ENCODE data around the gene PIM1. TPM values are rescaled to one million over a fixed set of nuclear protein-coding genes. Genes with fewer than 3 reads are reported as not detected.

PIM1 gene
- total and polyA plus RNA-seq, 9 of the 15 experiments (the other 6 are each of a cell fraction or from before 2014, with no cell fraction given): 19.0 to 789 (median 212) TPM

DNA sequence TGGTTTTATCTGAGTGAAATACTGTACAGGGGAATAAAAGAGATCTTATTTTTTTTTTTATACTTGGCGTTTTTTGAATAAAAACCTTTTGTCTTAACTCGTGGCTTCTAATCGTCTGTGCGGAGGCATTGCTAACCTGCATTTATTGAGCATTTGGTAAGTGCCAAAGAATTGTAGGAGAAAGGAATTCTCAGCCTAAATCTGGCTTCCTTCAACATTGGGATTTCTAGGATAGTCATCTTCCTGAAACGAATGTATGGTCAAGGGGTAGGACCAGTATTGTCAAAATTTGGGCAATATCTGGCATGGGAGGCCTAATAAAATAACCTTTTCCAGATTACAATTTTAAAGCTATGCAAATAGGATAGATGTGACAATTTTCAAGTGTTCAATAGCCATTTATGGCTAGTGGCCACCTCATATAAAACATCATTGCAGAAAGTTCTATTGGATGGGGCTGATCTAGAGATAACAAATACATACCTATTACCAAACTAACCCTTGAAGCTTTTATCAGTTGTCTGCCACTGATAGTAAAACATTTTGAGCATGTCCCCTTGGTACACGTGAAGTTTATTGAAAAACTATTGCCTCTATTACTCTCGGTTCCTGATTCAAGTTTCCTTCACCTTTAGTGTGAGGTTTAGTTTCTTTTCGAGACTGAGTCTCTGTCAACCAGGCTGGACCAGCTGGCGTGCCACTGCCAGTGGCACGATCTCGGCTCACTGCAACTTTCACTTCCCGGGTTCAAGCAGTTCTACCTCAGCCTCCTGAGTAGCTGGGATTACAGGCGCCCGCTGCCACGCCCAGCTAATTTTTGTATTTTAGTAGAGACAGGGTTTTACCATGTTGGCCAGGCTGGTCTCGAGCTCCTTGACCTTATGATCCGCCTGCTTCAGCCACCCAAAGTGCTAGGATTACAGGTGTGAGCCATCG is 5.6 kb downstream of the PIM1 start (continued):
- TF ChIP-seq GABPA (tag; conservative IDR thresholded peaks at IDR 0.05; ENCODE audit: low read depth) (no peak), ATF7 (IDR thresholded peaks at IDR 0.05) (0 out of 2 replicates have a peak, but pooled peaks have one; percentile 40), NFIC (IDR thresholded peaks at IDR 0.05) (0 out of 2 replicates have a peak, but pooled peaks have one; percentile 20), LEF1 (IDR thresholded peaks at IDR 0.05) (no peak), PCBP1 (IDR thresholded peaks at IDR 0.05; ENCODE audit: low read depth, low read length, poor library complexity, severe bottlenecking) (no peak), SUPT5H (IDR thresholded peaks at IDR 0.05) (peak; percentile 94), COPS2 (conservative IDR thresholded peaks at IDR 0.05) (no peak), MXI1 (IDR thresholded peaks at IDR 0.05; ENCODE audit: low read depth, low read length) (peak; percentile 53; the same call in 1 of the 2 replicates), ELF4 (CRISPR knock-in tag; IDR thresholded peaks at IDR 0.05) (peak; percentile 98), CREB1 (IDR thresholded peaks at IDR 0.05) (no peak), CREB1 (CRISPR knock-in tag; IDR thresholded peaks at IDR 0.05) (no peak)
- TF ChIP-seq, protein P1, sequence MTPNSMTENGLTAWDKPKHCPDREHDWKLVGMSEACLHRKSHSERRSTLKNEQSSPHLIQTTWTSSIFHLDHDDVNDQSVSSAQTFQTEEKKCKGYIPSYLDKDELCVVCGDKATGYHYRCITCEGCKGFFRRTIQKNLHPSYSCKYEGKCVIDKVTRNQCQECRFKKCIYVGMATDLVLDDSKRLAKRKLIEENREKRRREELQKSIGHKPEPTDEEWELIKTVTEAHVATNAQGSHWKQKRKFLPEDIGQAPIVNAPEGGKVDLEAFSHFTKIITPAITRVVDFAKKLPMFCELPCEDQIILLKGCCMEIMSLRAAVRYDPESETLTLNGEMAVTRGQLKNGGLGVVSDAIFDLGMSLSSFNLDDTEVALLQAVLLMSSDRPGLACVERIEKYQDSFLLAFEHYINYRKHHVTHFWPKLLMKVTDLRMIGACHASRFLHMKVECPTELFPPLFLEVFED (CRISPR knock-in tag; conservative IDR thresholded peaks at IDR 0.05): peak; percentile 67; the same call in 1 of the 2 replicates
- TF ChIP-seq, protein P2, sequence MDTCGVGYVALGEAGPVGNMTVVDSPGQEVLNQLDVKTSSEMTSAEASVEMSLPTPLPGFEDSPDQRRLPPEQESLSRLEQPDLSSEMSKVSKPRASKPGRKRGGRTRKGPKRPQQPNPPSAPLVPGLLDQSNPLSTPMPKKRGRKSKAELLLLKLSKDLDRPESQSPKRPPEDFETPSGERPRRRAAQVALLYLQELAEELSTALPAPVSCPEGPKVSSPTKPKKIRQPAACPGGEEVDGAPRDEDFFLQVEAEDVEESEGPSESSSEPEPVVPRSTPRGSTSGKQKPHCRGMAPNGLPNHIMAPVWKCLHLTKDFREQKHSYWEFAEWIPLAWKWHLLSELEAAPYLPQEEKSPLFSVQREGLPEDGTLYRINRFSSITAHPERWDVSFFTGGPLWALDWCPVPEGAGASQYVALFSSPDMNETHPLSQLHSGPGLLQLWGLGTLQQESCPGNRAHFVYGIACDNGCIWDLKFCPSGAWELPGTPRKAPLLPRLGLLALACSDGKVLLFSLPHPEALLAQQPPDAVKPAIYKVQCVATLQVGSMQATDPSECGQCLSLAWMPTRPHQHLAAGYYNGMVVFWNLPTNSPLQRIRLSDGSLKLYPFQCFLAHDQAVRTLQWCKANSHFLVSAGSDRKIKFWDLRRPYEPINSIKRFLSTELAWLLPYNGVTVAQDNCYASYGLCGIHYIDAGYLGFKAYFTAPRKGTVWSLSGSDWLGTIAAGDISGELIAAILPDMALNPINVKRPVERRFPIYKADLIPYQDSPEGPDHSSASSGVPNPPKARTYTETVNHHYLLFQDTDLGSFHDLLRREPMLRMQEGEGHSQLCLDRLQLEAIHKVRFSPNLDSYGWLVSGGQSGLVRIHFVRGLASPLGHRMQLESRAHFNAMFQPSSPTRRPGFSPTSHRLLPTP (IDR thresholded peaks at IDR 0.05; ENCODE audit: borderline replicate concordance, extremely low read depth, insufficient read length): no peak
- TF ChIP-seq, protein P3, sequence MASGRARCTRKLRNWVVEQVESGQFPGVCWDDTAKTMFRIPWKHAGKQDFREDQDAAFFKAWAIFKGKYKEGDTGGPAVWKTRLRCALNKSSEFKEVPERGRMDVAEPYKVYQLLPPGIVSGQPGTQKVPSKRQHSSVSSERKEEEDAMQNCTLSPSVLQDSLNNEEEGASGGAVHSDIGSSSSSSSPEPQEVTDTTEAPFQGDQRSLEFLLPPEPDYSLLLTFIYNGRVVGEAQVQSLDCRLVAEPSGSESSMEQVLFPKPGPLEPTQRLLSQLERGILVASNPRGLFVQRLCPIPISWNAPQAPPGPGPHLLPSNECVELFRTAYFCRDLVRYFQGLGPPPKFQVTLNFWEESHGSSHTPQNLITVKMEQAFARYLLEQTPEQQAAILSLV (tag; IDR thresholded peaks at IDR 0.05): no peak
- TF ChIP-seq, protein P4, sequence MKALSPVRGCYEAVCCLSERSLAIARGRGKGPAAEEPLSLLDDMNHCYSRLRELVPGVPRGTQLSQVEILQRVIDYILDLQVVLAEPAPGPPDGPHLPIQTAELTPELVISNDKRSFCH (CRISPR knock-in tag; IDR thresholded peaks at IDR 0.05): no peak
- TF ChIP-seq, protein P4 (tag; IDR thresholded peaks at IDR 0.05): peak; percentile 29; the same call in 1 of the 2 replicates
- TF ChIP-seq, protein P5, sequence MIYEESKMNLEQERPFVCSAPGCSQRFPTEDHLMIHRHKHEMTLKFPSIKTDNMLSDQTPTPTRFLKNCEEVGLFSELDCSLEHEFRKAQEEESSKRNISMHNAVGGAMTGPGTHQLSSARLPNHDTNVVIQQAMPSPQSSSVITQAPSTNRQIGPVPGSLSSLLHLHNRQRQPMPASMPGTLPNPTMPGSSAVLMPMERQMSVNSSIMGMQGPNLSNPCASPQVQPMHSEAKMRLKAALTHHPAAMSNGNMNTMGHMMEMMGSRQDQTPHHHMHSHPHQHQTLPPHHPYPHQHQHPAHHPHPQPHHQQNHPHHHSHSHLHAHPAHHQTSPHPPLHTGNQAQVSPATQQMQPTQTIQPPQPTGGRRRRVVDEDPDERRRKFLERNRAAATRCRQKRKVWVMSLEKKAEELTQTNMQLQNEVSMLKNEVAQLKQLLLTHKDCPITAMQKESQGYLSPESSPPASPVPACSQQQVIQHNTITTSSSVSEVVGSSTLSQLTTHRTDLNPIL (CRISPR knock-in tag; IDR thresholded peaks at IDR 0.05): peak; percentile 97
- TF ChIP-seq, protein P6, sequence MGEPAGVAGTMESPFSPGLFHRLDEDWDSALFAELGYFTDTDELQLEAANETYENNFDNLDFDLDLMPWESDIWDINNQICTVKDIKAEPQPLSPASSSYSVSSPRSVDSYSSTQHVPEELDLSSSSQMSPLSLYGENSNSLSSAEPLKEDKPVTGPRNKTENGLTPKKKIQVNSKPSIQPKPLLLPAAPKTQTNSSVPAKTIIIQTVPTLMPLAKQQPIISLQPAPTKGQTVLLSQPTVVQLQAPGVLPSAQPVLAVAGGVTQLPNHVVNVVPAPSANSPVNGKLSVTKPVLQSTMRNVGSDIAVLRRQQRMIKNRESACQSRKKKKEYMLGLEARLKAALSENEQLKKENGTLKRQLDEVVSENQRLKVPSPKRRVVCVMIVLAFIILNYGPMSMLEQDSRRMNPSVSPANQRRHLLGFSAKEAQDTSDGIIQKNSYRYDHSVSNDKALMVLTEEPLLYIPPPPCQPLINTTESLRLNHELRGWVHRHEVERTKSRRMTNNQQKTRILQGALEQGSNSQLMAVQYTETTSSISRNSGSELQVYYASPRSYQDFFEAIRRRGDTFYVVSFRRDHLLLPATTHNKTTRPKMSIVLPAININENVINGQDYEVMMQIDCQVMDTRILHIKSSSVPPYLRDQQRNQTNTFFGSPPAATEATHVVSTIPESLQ (CRISPR knock-in tag; IDR thresholded peaks at IDR 0.05): peak; percentile 24; the same call in 1 of the 2 replicates
